Stimulated activated CD8-positive, alpha-beta memory T cell treated with anti-CD3 and anti-CD28 coated beads, Interleukin-15, amount 100 ng/mL, for 48 hours (primary cell): Measurements from ENCODE around the gene WASL.
"Not testable (repeated sequence)": the region's sequence is repeated elsewhere in the genome, so short reads cannot be mapped to it uniquely, and the experiment has no call there.

Source experiments
- DNase-seq, 2 donors: peaks; one replicate each; pipeline ENCODE4 v3.0.0-alpha.2; 2020; ENCODE audit warnings: low read depth in 2 of 2

Gene WASL

GRCh38 chr7:123748734-123749536, at the start of gene WASL:
Gene WASL (minus strand): TSS chr7:123749003. CDS start chr7:123748734, 269 bp downstream.
- peak; percentile 81 to 85 for DNase-seq

GRCh38 chr7:123797673-123798531, 49.1 kb upstream of the WASL start:
- DNase-seq: no peak

GRCh38 chr7:123796568-123796967, 47.8 kb upstream of the WASL start:
- no peak for DNase-seq

GRCh38 chr7:123795917-123796316, 47.1 kb upstream of the WASL start:
- DNase-seq: no peak

- DNase-seq: not testable (repeated sequence)
Measured at GRCh38 chr7:123795116-123795515, 46.3 kb upstream of the WASL start.

GRCh38 chr7:123792547-123792946, 43.7 kb upstream of the WASL start:
- no peak for DNase-seq

GRCh38 chr7:123791001-123791400, 42.2 kb upstream of the WASL start:
- no peak for DNase-seq

GRCh38 chr7:123789817-123790216, 41.0 kb upstream of the WASL start:
- DNase-seq: no peak

GRCh38 chr7:123789206-123789784, 40.5 kb upstream of the WASL start:
- DNase-seq: no peak

- DNase-seq: no peak
Measured at GRCh38 chr7:123788584-123788983, 39.8 kb upstream of the WASL start.

- no peak for DNase-seq
Measured at GRCh38 chr7:123787220-123788007, 38.6 kb upstream of the WASL start.

GRCh38 chr7:123784263-123784662, 35.5 kb upstream of the WASL start:
- DNase-seq: no peak

- no peak for DNase-seq
Measured at GRCh38 chr7:123783820-123784219, 35.0 kb upstream of the WASL start.

- no peak for DNase-seq
Measured at GRCh38 chr7:123782071-123782798, 33.4 kb upstream of the WASL start.

- not testable (repeated sequence) for DNase-seq
Measured at GRCh38 chr7:123780472-123780871, 31.7 kb upstream of the WASL start.

- no peak for DNase-seq
Measured at GRCh38 chr7:123774496-123774895, 25.7 kb upstream of the WASL start.

- DNase-seq: no peak
Measured at GRCh38 chr7:123773481-123773880, 24.7 kb upstream of the WASL start.

- DNase-seq: no peak
Measured at GRCh38 chr7:123772652-123773051, 23.8 kb upstream of the WASL start.

- no peak for DNase-seq
Measured at GRCh38 chr7:123771846-123772245, 23.0 kb upstream of the WASL start.

- DNase-seq: no peak
Measured at GRCh38 chr7:123771256-123771655, 22.5 kb upstream of the WASL start.

- no peak for DNase-seq
Measured at GRCh38 chr7:123770378-123770777, 21.6 kb upstream of the WASL start.
